HCT116 (cell line): ENCODE measurements around the gene DIO2.

Experiments used
- CTCF ChIP-seq, 3 experiments: fragments of 200-600 bp in 1 of 3; sonication (generic) in 1 of 3; IDR thresholded peaks in 2 of 3; conservative IDR thresholded peaks in 1 of 3; 2 replicates each; pipeline ENCODE4 v1.5.1; 2012 to 2017; ENCODE audit warnings: low read depth in 2 of 3, low read length in 2 of 3, antibody characterized with exemption in 1 of 3, borderline replicate concordance in 1 of 3, control low read depth in 1 of 3, mild to moderate bottlenecking in 1 of 3, mixed read lengths in 1 of 3, mixed run types in 1 of 3, moderate library complexity in 1 of 3; ENCODE audit not compliant: insufficient read depth in 1 of 3
- ELF1 ChIP-seq: IDR thresholded peaks from 2 replicates; pipeline ENCODE4 v1.6.1; 2012; ENCODE audit warnings: low read depth, borderline replicate concordance
- ZFX ChIP-seq: fragments of 450-650 bp; IDR thresholded peaks from 2 replicates; pipeline ENCODE4 v1.6.1; 2017

- TF ChIP-seq ELF1 (no peak), ZFX (no peak), CTCF (IDR thresholded peaks at IDR 0.05 in 2 of 3, conservative IDR thresholded peaks at IDR 0.05 in 1 of 3; ENCODE audit: borderline replicate concordance in 1 of 3, insufficient read depth in 1 of 3, low read depth in 2 of 3, low read length in 2 of 3) (no peak)
These were observed 3.8 kb upstream of the DIO2 start for GRCh38 chr14:80215081-80215480.
